Liver (tissue), 2 donors: ENCODE measurements around the gene ERCC3.

Experiments used
- CTCF ChIP-seq: fragments of 150-350 bp; IDR thresholded peaks from 2 replicates; pipeline ENCODE4 v1.5.1; 2017; ENCODE audit warnings: improper control_type of control experiment, low read depth, low read length; ENCODE audit not compliant: missing input control
- YY1 ChIP-seq: IDR thresholded peaks from 2 replicates; pipeline ENCODE4 v1.6.1; 2016; ENCODE audit warnings: antibody characterized with exemption, mild to moderate bottlenecking
- donor health status: healthy.

GRCh38 chr2:127270663-127271062 lies 23.3 kb downstream of the ERCC3 start:
- TF ChIP-seq YY1 (no peak), CTCF (no peak)
